Measurements from ENCODE around the gene ACOX2.

GRCh38 chr3:58535531-58536500, 1.2 kb downstream of the ACOX2 start:
- TF ChIP-seq EZH2phosphoT487 (IDR thresholded peaks at IDR 0.05; ENCODE audit: borderline replicate concordance, low read length) = no peak
- TF ChIP-seq, protein P1, sequence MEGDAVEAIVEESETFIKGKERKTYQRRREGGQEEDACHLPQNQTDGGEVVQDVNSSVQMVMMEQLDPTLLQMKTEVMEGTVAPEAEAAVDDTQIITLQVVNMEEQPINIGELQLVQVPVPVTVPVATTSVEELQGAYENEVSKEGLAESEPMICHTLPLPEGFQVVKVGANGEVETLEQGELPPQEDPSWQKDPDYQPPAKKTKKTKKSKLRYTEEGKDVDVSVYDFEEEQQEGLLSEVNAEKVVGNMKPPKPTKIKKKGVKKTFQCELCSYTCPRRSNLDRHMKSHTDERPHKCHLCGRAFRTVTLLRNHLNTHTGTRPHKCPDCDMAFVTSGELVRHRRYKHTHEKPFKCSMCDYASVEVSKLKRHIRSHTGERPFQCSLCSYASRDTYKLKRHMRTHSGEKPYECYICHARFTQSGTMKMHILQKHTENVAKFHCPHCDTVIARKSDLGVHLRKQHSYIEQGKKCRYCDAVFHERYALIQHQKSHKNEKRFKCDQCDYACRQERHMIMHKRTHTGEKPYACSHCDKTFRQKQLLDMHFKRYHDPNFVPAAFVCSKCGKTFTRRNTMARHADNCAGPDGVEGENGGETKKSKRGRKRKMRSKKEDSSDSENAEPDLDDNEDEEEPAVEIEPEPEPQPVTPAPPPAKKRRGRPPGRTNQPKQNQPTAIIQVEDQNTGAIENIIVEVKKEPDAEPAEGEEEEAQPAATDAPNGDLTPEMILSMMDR (conservative IDR thresholded peaks at IDR 0.05; ENCODE audit: low read depth, low read length) = no peak
